ENCODE results near the gene NBPF1. TPM values are rescaled to one million over a fixed set of nuclear protein-coding genes. Genes with fewer than 3 reads are reported as not detected.
"Not testable (repeated sequence)": the region's sequence is repeated elsewhere in the genome, so short reads cannot be mapped to it uniquely, and the experiment has no call there.

NBPF1 gene
- total and polyA plus RNA-seq, 2 experiments from 2014 or later = 18.6 to 21.2 TPM

- H3K27me3 ChIP-seq (replicated peaks; ENCODE audit: insufficient read depth); in situ Hi-C loops (cut with MboI); H3K9me3 ChIP-seq (ENCODE audit: low read depth); H3K9me2 ChIP-seq (ENCODE audit: insufficient read depth); H3F3A ChIP-seq (ENCODE audit: insufficient read depth); H4K20me1 ChIP-seq (ENCODE audit: insufficient read depth); H3K27ac ChIP-seq; H3K36me3 ChIP-seq (ENCODE audit: low read depth); H3K4me1 ChIP-seq (ENCODE audit: insufficient read depth): not testable (repeated sequence)
- peak overlapping the region; percentile 84 for H3K4me2 ChIP-seq (ENCODE audit: unreplicated experiment)
- DNase-seq = peak; percentile 95
- H3K9ac ChIP-seq = peak overlapping the region; percentile 85
- peaks cover 45% of the 10 kb centered on the region for H3K79me2 ChIP-seq (ENCODE audit: insufficient read depth)
- H3K4me3 ChIP-seq = peak overlapping the region; percentile 81
- WGBS, 2 experiments (ENCODE audit: low coverage in 1 of 2, low lambda C conversion rate in 2 of 2, missing lambda C conversion rate in 2 of 2) = 9% methylated on average over 61 of the region's 61 CpGs
- H2AFZ ChIP-seq = peak overlapping the region; percentile 89
Observed at GRCh38 chr1:16644482-16645270, 31.3 kb upstream of the NBPF1 start.

GRCh38 chr1:16644193-16644481, 30.8 kb upstream of the NBPF1 start:
- DNase-seq = no peak
- H3K4me3 ChIP-seq = peak overlapping the region; percentile 81
- H3K36me3 ChIP-seq (ENCODE audit: low read depth) = no peaks in the 10 kb centered on the region
- peak overlapping the region; percentile 84 for H3K4me2 ChIP-seq (ENCODE audit: unreplicated experiment)
- in situ Hi-C loops (cut with MboI) = no loop called here
- peak overlapping the region; percentile 89 for H2AFZ ChIP-seq
- H3F3A ChIP-seq (ENCODE audit: insufficient read depth) = no peaks in the 10 kb centered on the region
- H3K27ac ChIP-seq = no peak overlapping the region
- 2 to 3% methylated on average over 16 of the region's 16 CpGs for WGBS, 2 experiments (ENCODE audit: low coverage in 1 of 2, low lambda C conversion rate in 2 of 2, missing lambda C conversion rate in 2 of 2)
- peaks cover 50% of the 10 kb centered on the region for H3K79me2 ChIP-seq (ENCODE audit: insufficient read depth)
- no peaks in the 10 kb centered on the region for H3K9me3 ChIP-seq (ENCODE audit: low read depth)
- H3K27me3 ChIP-seq (replicated peaks; ENCODE audit: insufficient read depth) = no peaks in the 10 kb centered on the region
- peaks cover 10% of the 10 kb centered on the region; the same call in 1 of the 2 replicates for H3K4me1 ChIP-seq (ENCODE audit: insufficient read depth)
- no peaks in the 10 kb centered on the region for H3K9me2 ChIP-seq (ENCODE audit: insufficient read depth)
- no peaks in the 10 kb centered on the region for H4K20me1 ChIP-seq (ENCODE audit: insufficient read depth)
- H3K9ac ChIP-seq = peak overlapping the region; percentile 85
- TF ChIP-seq EZH2phosphoT487 (IDR thresholded peaks at IDR 0.05; ENCODE audit: insufficient read depth, low read depth) (no peak), EZH2 (IDR thresholded peaks at IDR 0.05; ENCODE audit: insufficient read depth, poor library complexity, severe bottlenecking) (no peak)

GRCh38 chr1:16643476-16644192, 30.3 kb upstream of the NBPF1 start:
- Histone ChIP-seq H3K4me3 (peak overlapping the region; percentile 81), H3K9ac (peak overlapping the region; percentile 85), H2AFZ (peak overlapping the region; percentile 89), H3K4me2 (ENCODE audit: unreplicated experiment) (peak overlapping the region; percentile 84), H3K79me2 (ENCODE audit: insufficient read depth) (peaks cover 54% of the 10 kb centered on the region)
- H3K9me3 ChIP-seq (ENCODE audit: low read depth); H3K27me3 ChIP-seq (replicated peaks; ENCODE audit: insufficient read depth); H3F3A ChIP-seq (ENCODE audit: insufficient read depth); H4K20me1 ChIP-seq (ENCODE audit: insufficient read depth); H3K4me1 ChIP-seq (ENCODE audit: insufficient read depth); H3K27ac ChIP-seq; in situ Hi-C loops (cut with MboI); H3K36me3 ChIP-seq (ENCODE audit: low read depth); H3K9me2 ChIP-seq (ENCODE audit: insufficient read depth): not testable (repeated sequence)
- peak; percentile 63 for DNase-seq
- WGBS, 2 experiments (ENCODE audit: low coverage in 1 of 2, low lambda C conversion rate in 2 of 2, missing lambda C conversion rate in 2 of 2) = 19 to 20% methylated on average over 12 of the region's 12 CpGs

GRCh38 chr1:16643001-16643411, 29.6 kb upstream of the NBPF1 start:
- WGBS, 2 experiments (ENCODE audit: low coverage in 1 of 2, low lambda C conversion rate in 2 of 2, missing lambda C conversion rate in 2 of 2) = 94 to 95% methylated on average over 4 of the region's 4 CpGs
- H3K4me3 ChIP-seq; H3K27ac ChIP-seq; H3K9me3 ChIP-seq (ENCODE audit: low read depth); H4K20me1 ChIP-seq (ENCODE audit: insufficient read depth); H3K27me3 ChIP-seq (replicated peaks; ENCODE audit: insufficient read depth); H3K36me3 ChIP-seq (ENCODE audit: low read depth); DNase-seq; H3K9me2 ChIP-seq (ENCODE audit: insufficient read depth); H2AFZ ChIP-seq; H3F3A ChIP-seq (ENCODE audit: insufficient read depth); in situ Hi-C loops (cut with MboI); H3K4me1 ChIP-seq (ENCODE audit: insufficient read depth): not testable (repeated sequence)
- Histone ChIP-seq H3K9ac (peak overlapping the region; percentile 85; the same call in 1 of the 2 replicates), H3K79me2 (ENCODE audit: insufficient read depth) (peaks cover 54% of the 10 kb centered on the region), H3K4me2 (ENCODE audit: unreplicated experiment) (peak overlapping the region; percentile 84)

- peaks cover 54% of the 10 kb centered on the region for H3K79me2 ChIP-seq (ENCODE audit: insufficient read depth)
- H3K4me2 ChIP-seq (ENCODE audit: unreplicated experiment); H3K27ac ChIP-seq; H3K9ac ChIP-seq; H4K20me1 ChIP-seq (ENCODE audit: insufficient read depth); H3K27me3 ChIP-seq (replicated peaks; ENCODE audit: insufficient read depth); H2AFZ ChIP-seq; H3K4me1 ChIP-seq (ENCODE audit: insufficient read depth); H3K9me2 ChIP-seq (ENCODE audit: insufficient read depth); in situ Hi-C loops (cut with MboI); H3F3A ChIP-seq (ENCODE audit: insufficient read depth); H3K36me3 ChIP-seq (ENCODE audit: low read depth); H3K4me3 ChIP-seq; DNase-seq; H3K9me3 ChIP-seq (ENCODE audit: low read depth): not testable (repeated sequence)
- 79 to 80% methylated on average over 9 of the region's 9 CpGs for WGBS, 2 experiments (ENCODE audit: low coverage in 1 of 2, low lambda C conversion rate in 2 of 2, missing lambda C conversion rate in 2 of 2)
Observed at GRCh38 chr1:16642025-16642966, 28.9 kb upstream of the NBPF1 start.

GRCh38 chr1:16641159-16641975, 28.0 kb upstream of the NBPF1 start:
- whole genome bisulfite sequencing, 2 experiments (ENCODE audit: low coverage in 1 of 2, low lambda C conversion rate in 2 of 2, missing lambda C conversion rate in 2 of 2) = 91 to 92% methylated on average over 8 of the region's 8 CpGs
- H3K9me3 ChIP-seq (ENCODE audit: low read depth); H3K4me2 ChIP-seq (ENCODE audit: unreplicated experiment); H4K20me1 ChIP-seq (ENCODE audit: insufficient read depth); H2AFZ ChIP-seq; H3K4me1 ChIP-seq (ENCODE audit: insufficient read depth); H3K4me3 ChIP-seq; H3K36me3 ChIP-seq (ENCODE audit: low read depth); H3K27ac ChIP-seq; H3K9me2 ChIP-seq (ENCODE audit: insufficient read depth); H3K9ac ChIP-seq; H3K27me3 ChIP-seq (replicated peaks; ENCODE audit: insufficient read depth); DNase-seq; in situ Hi-C loops (cut with MboI); H3F3A ChIP-seq (ENCODE audit: insufficient read depth): not testable (repeated sequence)
- H3K79me2 ChIP-seq (ENCODE audit: insufficient read depth) = peaks cover 63% of the 10 kb centered on the region
